GM12878 (cell line): ENCODE results near the gene SMIM35. TPM values are rescaled to one million over a fixed set of nuclear protein-coding genes. Genes with fewer than 3 reads are reported as not detected.
A peak's percentile ranks its signal among the peaks of the same experiment; 100 is the strongest.

ENCODE experiments used
- ATAC-seq: fragments of 200-7000 bp; cut with Tn5 transposase; 3 replicates; pipeline ENCODE4 v1.9.1; 2020; ENCODE audit warnings: mild to moderate bottlenecking, moderate library complexity
- BruUV-seq: library from RNA; stranded (reverse); fragments of 400-500 nt; replicated peaks from 2 replicates; lab custom pipeline; 2021; lab: Mats Ljungman, UMichigan
- CTCF ChIA-PET: fragments of 300-600 bp; sonication (Branson Sonifier 250); formaldehyde crosslinking; extraction: SDS; loops from one replicate; lab custom pipeline; 2021; ENCODE audit warnings: inconsistent platforms; lab: Yijun Ruan, JAX
- POLR2A ChIA-PET: fragments of 350-600 bp; formaldehyde crosslinking; extraction: SDS; loops from one replicate; lab custom pipeline; 2021; ENCODE audit warnings: inconsistent platforms; lab: Charles Lee
- RAD21 ChIA-PET: fragments of 300-600 bp; sonication (Branson Sonifier 250); formaldehyde crosslinking; loops from one replicate; lab custom pipeline; 2023; ENCODE audit warnings: antibody characterized with exemption; ENCODE audit not compliant: unreplicated experiment; lab: Charles Lee
- SMC1A ChIA-PET: fragments of 300-600 bp; sonication (Branson Sonifier 250); formaldehyde crosslinking; loops from one replicate; lab custom pipeline; 2023; ENCODE audit not compliant: unreplicated experiment, uncharacterized antibody; lab: Charles Lee
- DNase-seq: peaks from one replicate; pipeline ENCODE4 v3.0.0-alpha.2; 2011; ENCODE audit warnings: low read depth, low spot score
- FAIRE-seq: peaks from 3 replicates; lab custom pipeline; 2011; peaks lifted over from hg19 to GRCh38; lab: Jason Lieb, UNC
- H2AFZ ChIP-seq: 2 replicates; pipeline ENCODE4 v1.6.0; 2011; ENCODE audit warnings: low read depth, low read length, control low read depth; ENCODE audit not compliant: control insufficient read depth
- H3K27ac ChIP-seq: 2 replicates; pipeline ENCODE4 v1.5.1; 2011; ENCODE audit warnings: control low read depth; ENCODE audit not compliant: control insufficient read depth, insufficient read depth
- H3K27me3 ChIP-seq, 2 experiments: replicated peaks in 1 of 2; 2 replicates each; pipeline versions ENCODE4 v1.6.0 to v1.6.1; 2011; ENCODE audit warnings: low read length in 1 of 2; ENCODE audit not compliant: control insufficient read depth in 2 of 2, insufficient read depth in 2 of 2
- H3K36me3 ChIP-seq, 2 experiments: 2 replicates each; pipeline ENCODE4 v1.5.1; 2011; ENCODE audit warnings: low read length in 1 of 2; ENCODE audit not compliant: control insufficient read depth in 2 of 2, insufficient read depth in 2 of 2
- H3K4me1 ChIP-seq: 2 replicates; pipeline ENCODE4 v1.6.1; 2011; ENCODE audit warnings: mild to moderate bottlenecking, low read length, moderate library complexity, mixed read lengths; ENCODE audit not compliant: control insufficient read depth, insufficient read depth
- H3K4me2 ChIP-seq: 2 replicates; pipeline ENCODE4 v1.6.0; 2011; ENCODE audit warnings: control low read depth; ENCODE audit not compliant: control insufficient read depth, insufficient read depth
- H3K4me3 ChIP-seq: fragments of 200-600 bp; sonication (generic); 2 replicates; pipeline ENCODE4 v1.5.1; 2016
- H3K79me2 ChIP-seq: 2 replicates; pipeline ENCODE4 v1.6.0; 2011; ENCODE audit warnings: low read length; ENCODE audit not compliant: control insufficient read depth, insufficient read depth
- H3K9ac ChIP-seq: 2 replicates; pipeline ENCODE4 v1.8.0; 2011; ENCODE audit warnings: low read length, control low read depth, mixed read lengths; ENCODE audit not compliant: control insufficient read depth, insufficient read depth
- H3K9me3 ChIP-seq: replicated peaks from 3 replicates; pipeline ENCODE4 v1.5.1; 2011; ENCODE audit warnings: mild to moderate bottlenecking, low read length; ENCODE audit not compliant: control insufficient read depth, insufficient read depth
- H4K20me1 ChIP-seq: 2 replicates; pipeline ENCODE4 v1.6.0; 2011; ENCODE audit not compliant: control insufficient read depth, insufficient read depth
- BHLHE40 ChIP-seq, 2 experiments: fragments of 450-650 bp in 1 of 2; IDR thresholded peaks; 2 replicates each; pipeline ENCODE4 v1.6.1; 2011 to 2017; ENCODE audit warnings: low read depth in 2 of 2, borderline replicate concordance in 1 of 2, improper control_type of control experiment in 1 of 2, low read length in 1 of 2, mild to moderate bottlenecking in 1 of 2
- EED ChIP-seq: sonication (generic); IDR thresholded peaks from 2 replicates; pipeline ENCODE4 v1.6.1; 2016; ENCODE audit warnings: antibody characterized with exemption, low read depth
- EP300 ChIP-seq, 2 experiments: fragments of 150-350 bp in 1 of 2; IDR thresholded peaks; 2 replicates each; pipeline ENCODE4 v1.6.1; 2011 to 2012; ENCODE audit warnings: low read depth in 2 of 2, low read length in 2 of 2, borderline replicate concordance in 1 of 2, improper control_type of control experiment in 1 of 2, inconsistent platforms in 1 of 2; ENCODE audit not compliant: control insufficient read depth in 1 of 2
- GATAD2B ChIP-seq: fragments of 450-650 bp; conservative IDR thresholded peaks from 2 replicates; pipeline ENCODE4 v1.6.1; 2017; ENCODE audit warnings: low read depth, mild to moderate bottlenecking, moderate library complexity
- IKZF2 ChIP-seq, 2 experiments: fragments of 450-650 bp; IDR thresholded peaks; 2 replicates each; pipeline ENCODE4 v1.6.1; 2017; ENCODE audit warnings: mild to moderate bottlenecking in 2 of 2, moderate library complexity in 2 of 2
- RCOR1 ChIP-seq: conservative IDR thresholded peaks from 2 replicates; pipeline ENCODE4 v1.6.1; 2012; ENCODE audit warnings: low read depth, low read length, improper control_type of control experiment
- RELB ChIP-seq: fragments of 450-650 bp; IDR thresholded peaks from 2 replicates; pipeline ENCODE4 v1.6.1; 2017; ENCODE audit warnings: low read depth, mild to moderate bottlenecking, moderate library complexity
- SMC3 ChIP-seq: IDR thresholded peaks from 2 replicates; pipeline ENCODE4 v1.6.1; 2011; ENCODE audit warnings: low read length, improper control_type of control experiment, borderline replicate concordance
- TCF12 ChIP-seq: IDR thresholded peaks from 2 replicates; pipeline ENCODE4 v1.6.1; 2011; ENCODE audit warnings: low read depth, mild to moderate bottlenecking, low read length
- ZBTB40 ChIP-seq: fragments of 450-650 bp; IDR thresholded peaks from 2 replicates; pipeline ENCODE4 v1.6.1; 2016; ENCODE audit warnings: mild to moderate bottlenecking, moderate library complexity, borderline replicate concordance
- WGBS: methylation state at CpG from one replicate; pipeline ENCODE4 v1.1.6; 2016; ENCODE audit warnings: low lambda C conversion rate; ENCODE audit not compliant: insufficient replicate concordance, insufficient coverage; ENCODE audit errors: missing lambda C conversion rate; 5-methylcytosine and 5-hydroxymethylcytosine counted together
- in situ Hi-C: fragments of 300-500 bp; cut with MboI; formaldehyde crosslinking; loops from 9 replicates; pipeline ENCODE4 v1.14.3; 2018; ENCODE audit warnings: mixed read lengths
- intact Hi-C: fragments of 100-400 bp; cut with micrococcal nuclease; formaldehyde crosslinking; loops from one replicate; pipeline ENCODE4 v1.14.2; 2022; ENCODE audit not compliant: unreplicated experiment
- polyA plus RNA-seq, 11 experiments: library from polyadenylated mRNA; depleted of rRNA in 4 of 11; unstranded in 6 of 11; stranded (reverse) in 5 of 11; fragments of >200 nt; fragmentation: Nextera tagmentation in 4 of 11; fragmentation: Illumina TruSeq in 1 of 11; extraction: Ambion mirVana in 4 of 11; extraction: Trizol in 1 of 11; gene quantifications; 1 replicate in 1 of 11; 2 replicates in 10 of 11; pipeline versions ENCODE4 v1.2.1 to v1.2.3, GENCODE V29; 2011 to 2016; ENCODE audit warnings: inconsistent platforms in 2 of 11, missing spikeins in 2 of 11, low read depth in 1 of 11
- total RNA-seq, 4 experiments: library from RNA; depleted of rRNA in 3 of 4; stranded (reverse); fragments of >200 nt in 3 of 4; fragmentation: Illumina TruSeq in 1 of 4; extraction: Trizol in 1 of 4; gene quantifications; 2 replicates each; pipeline versions ENCODE4 v1.2.1 to v1.2.3, GENCODE V29; 2013 to 2021

SMIM35 gene
- total and polyA plus RNA-seq, 10 of the 15 experiments (the other 5 are each of a cell fraction or from before 2014, with no cell fraction given) = 0.02 to 1.1 (median 0.05) TPM; not detected in 5

GRCh38 chr11:117979481-117980211, 107.1 kb downstream of the SMIM35 start (continued):
- TF ChIP-seq BHLHE40 (IDR thresholded peaks at IDR 0.05; ENCODE audit: borderline replicate concordance in 1 of 2, low read depth in 2 of 2, low read length in 1 of 2) (peak in 1 of 2 experiments; percentile 21; a peak in 2 of 4 replicates), IKZF2 (IDR thresholded peaks at IDR 0.05) (peak; percentile 28 to 74; a peak in 3 of 4 replicates), TCF12 (no peak), SMC3 (no peak), GATAD2B (0 out of 2 replicates have a peak, but pooled peaks have one; percentile 21), RELB (0 out of 2 replicates have a peak, but pooled peaks have one; percentile 42)

- WGBS = 58% methylated on average over 4 of the region's 4 CpGs
- POLR2A ChIA-PET = interaction anchor here (0.7 to 5.1 kb wide), 6 partner anchors 9 to 42 kb away, joined by 3 to 35 read pairs (median 4); partner anchors contain the start of gene IL10RA
- ATAC-seq = peak; percentile 25
- no peak for TF ChIP-seq ZBTB40
- TF ChIP-seq EP300 (IDR thresholded peaks at IDR 0.05; ENCODE audit: borderline replicate concordance in 1 of 2, control insufficient read depth in 1 of 2, low read depth in 2 of 2, low read length in 2 of 2) = no peak
- no peak for TF ChIP-seq EED
- TF ChIP-seq RCOR1 = no peak
Measured at GRCh38 chr11:117978991-117979390, 107.8 kb downstream of the SMIM35 start.

More at GRCh38 chr11:117978991-117979390, 107.8 kb downstream of the SMIM35 start:
- BruUV-seq = no TSS peak
- in situ Hi-C loops = no loop called here
- DNase-seq (no peak), FAIRE-seq (no peak)
- no peaks in the 10 kb centered on the region for H3K36me3 ChIP-seq
- no peak overlapping the region for H3K27ac ChIP-seq
- SMC1A ChIA-PET = interaction anchor here (0.8 to 4.2 kb wide), 14 partner anchors 9 to 171 kb away, joined by 3 to 49 read pairs (median 8); no protein-coding TSS in a partner anchor
- H3K4me1 ChIP-seq = peaks cover 18% of the 10 kb centered on the region
- no peaks in the 10 kb centered on the region for H3K79me2 ChIP-seq
- CTCF ChIA-PET = interaction anchor here (0.8 to 3.5 kb wide), 8 partner anchors 8 to 74 kb away, joined by 3 to 15 read pairs (median 9); partner anchors contain the start of gene IL10RA
- H3K4me3 ChIP-seq = no peak overlapping the region
- RAD21 ChIA-PET = interaction anchor here (0.9 to 3.0 kb wide), 12 partner anchors 10 to 164 kb away, joined by 3 to 23 read pairs (median 6); no protein-coding TSS in a partner anchor
- intact Hi-C loops = no loop called here
- H3K9ac ChIP-seq = no peak overlapping the region
- H3K4me2 ChIP-seq = peak overlapping the region; percentile 34; the same call in 1 of the 2 replicates
- no peak overlapping the region for H2AFZ ChIP-seq
- no peaks in the 10 kb centered on the region for H3K9me3 ChIP-seq
- no peaks in the 10 kb centered on the region for H4K20me1 ChIP-seq
- no peaks in the 10 kb centered on the region for H3K27me3 ChIP-seq
